ENCODE data around the gene MTMR8. TPM values are rescaled to one million over a fixed set of nuclear protein-coding genes. Genes with fewer than 3 reads are reported as not detected.
"Not testable (repeated sequence)": the region's sequence is repeated elsewhere in the genome, so short reads cannot be mapped to it uniquely, and the experiment has no call there.

Gene MTMR8
- total RNA-seq, 1 experiment from 2014 or later: 2.8 TPM

- no peak for DNase-seq
- H3K4me1 ChIP-seq: no peaks in the 10 kb centered on the region
- ChIA-PET CTCF (no interaction called here), POLR2A (no interaction called here)
- Mint-ChIP-seq H3K9me3 (ENCODE audit: unreplicated experiment) (no peaks in the 10 kb centered on the region), H3K27me3 (ENCODE audit: insufficient read depth, unreplicated experiment) (no peaks in the 10 kb centered on the region), H3K4me1 (ENCODE audit: low read depth, unreplicated experiment) (no peaks in the 10 kb centered on the region), H3K27ac (ENCODE audit: unreplicated experiment) (no peak overlapping the region), H3K36me3 (ENCODE audit: insufficient read depth, unreplicated experiment) (no peaks in the 10 kb centered on the region), H3K4me3 (ENCODE audit: unreplicated experiment) (no peak overlapping the region)
- BruUV-seq (replicated peaks): no TSS peak
- intact Hi-C loops (cut with micrococcal nuclease; ENCODE audit: unreplicated experiment): no loop called here
- H3K36me3 ChIP-seq (ENCODE audit: control insufficient read depth, insufficient read depth, low read length): no peaks in the 10 kb centered on the region
- no peak for TF ChIP-seq CTCF (IDR thresholded peaks at IDR 0.05; ENCODE audit: insufficient read depth in 1 of 2, low read depth in 1 of 2, low read length in 1 of 2, severe bottlenecking in 1 of 2, unreplicated experiment in 1 of 2)
- no peaks in the 10 kb centered on the region for H3K27me3 ChIP-seq (replicated peaks; ENCODE audit: control insufficient read depth, insufficient read depth, low read length)
- H3K4me3 ChIP-seq (ENCODE audit: low read depth, low read length): no peak overlapping the region
- H3K9me3 ChIP-seq: no peaks in the 10 kb centered on the region
These were observed 32.0 kb upstream of the MTMR8 start for GRCh38 chrX:64427281-64427680.

GRCh38 chrX:64409730-64410129 is 14.5 kb upstream of the MTMR8 start:
- H3K4me1 ChIP-seq; H3K27ac Mint-ChIP-seq (ENCODE audit: unreplicated experiment); CTCF ChIA-PET; H3K27me3 ChIP-seq (replicated peaks; ENCODE audit: control insufficient read depth, insufficient read depth, low read length); intact Hi-C loops (cut with micrococcal nuclease; ENCODE audit: unreplicated experiment); H3K36me3 Mint-ChIP-seq (ENCODE audit: insufficient read depth, unreplicated experiment); BruUV-seq (replicated peaks); H3K36me3 ChIP-seq (ENCODE audit: control insufficient read depth, insufficient read depth, low read length); DNase-seq; POLR2A ChIA-PET; H3K9me3 Mint-ChIP-seq (ENCODE audit: unreplicated experiment); H3K4me3 Mint-ChIP-seq (ENCODE audit: unreplicated experiment); H3K9me3 ChIP-seq; H3K4me1 Mint-ChIP-seq (ENCODE audit: low read depth, unreplicated experiment); H3K27me3 Mint-ChIP-seq (ENCODE audit: insufficient read depth, unreplicated experiment); H3K4me3 ChIP-seq (ENCODE audit: low read depth, low read length): not testable (repeated sequence)

- intact Hi-C loops (cut with micrococcal nuclease; ENCODE audit: unreplicated experiment): no loop called here
- CTCF ChIA-PET: no interaction called here
- H3K9me3 Mint-ChIP-seq (ENCODE audit: unreplicated experiment): peaks cover 9% of the 10 kb centered on the region
These were observed 2.8 kb upstream of the MTMR8 start for GRCh38 chrX:64398088-64398487.

More at GRCh38 chrX:64398088-64398487, 2.8 kb upstream of the MTMR8 start:
- no peak for DNase-seq
- no peaks in the 10 kb centered on the region for H3K36me3 ChIP-seq (ENCODE audit: control insufficient read depth, insufficient read depth, low read length)
- H3K4me1 Mint-ChIP-seq (ENCODE audit: low read depth, unreplicated experiment): peaks cover 7% of the 10 kb centered on the region
- peaks cover 4% of the 10 kb centered on the region for H3K27me3 Mint-ChIP-seq (ENCODE audit: insufficient read depth, unreplicated experiment)
- no peak overlapping the region for H3K4me3 ChIP-seq (ENCODE audit: low read depth, low read length)
- H3K9me3 ChIP-seq: no peaks in the 10 kb centered on the region
- H3K4me3 Mint-ChIP-seq (ENCODE audit: unreplicated experiment): no peak overlapping the region
- POLR2A ChIA-PET: no interaction called here
- no peaks in the 10 kb centered on the region for H3K27me3 ChIP-seq (replicated peaks; ENCODE audit: control insufficient read depth, insufficient read depth, low read length)
- H3K36me3 Mint-ChIP-seq (ENCODE audit: insufficient read depth, unreplicated experiment): no peaks in the 10 kb centered on the region
- no peaks in the 10 kb centered on the region for H3K4me1 ChIP-seq
- no peak for TF ChIP-seq CTCF (IDR thresholded peaks at IDR 0.05; ENCODE audit: insufficient read depth in 1 of 2, low read depth in 1 of 2, low read length in 1 of 2, severe bottlenecking in 1 of 2, unreplicated experiment in 1 of 2)
- H3K27ac Mint-ChIP-seq (ENCODE audit: unreplicated experiment): no peak overlapping the region
- no TSS peak for BruUV-seq (replicated peaks)
